HG03521 (cell line): Measurements from ENCODE around the gene TUBD1.
A peak's percentile ranks its signal among the peaks of the same experiment; 100 is the strongest.
"Not testable (repeated sequence)": the region's sequence is repeated elsewhere in the genome, so short reads cannot be mapped to it uniquely, and the experiment has no call there.

Experiments used
- ATAC-seq: cut with Tn5 transposase; IDR thresholded peaks from one replicate; pipeline ENCODE4 v1.9.1; 2021; ENCODE audit warnings: mild to moderate bottlenecking, moderate library complexity; ENCODE audit not compliant: unreplicated experiment

The TUBD1 gene

DNA sequence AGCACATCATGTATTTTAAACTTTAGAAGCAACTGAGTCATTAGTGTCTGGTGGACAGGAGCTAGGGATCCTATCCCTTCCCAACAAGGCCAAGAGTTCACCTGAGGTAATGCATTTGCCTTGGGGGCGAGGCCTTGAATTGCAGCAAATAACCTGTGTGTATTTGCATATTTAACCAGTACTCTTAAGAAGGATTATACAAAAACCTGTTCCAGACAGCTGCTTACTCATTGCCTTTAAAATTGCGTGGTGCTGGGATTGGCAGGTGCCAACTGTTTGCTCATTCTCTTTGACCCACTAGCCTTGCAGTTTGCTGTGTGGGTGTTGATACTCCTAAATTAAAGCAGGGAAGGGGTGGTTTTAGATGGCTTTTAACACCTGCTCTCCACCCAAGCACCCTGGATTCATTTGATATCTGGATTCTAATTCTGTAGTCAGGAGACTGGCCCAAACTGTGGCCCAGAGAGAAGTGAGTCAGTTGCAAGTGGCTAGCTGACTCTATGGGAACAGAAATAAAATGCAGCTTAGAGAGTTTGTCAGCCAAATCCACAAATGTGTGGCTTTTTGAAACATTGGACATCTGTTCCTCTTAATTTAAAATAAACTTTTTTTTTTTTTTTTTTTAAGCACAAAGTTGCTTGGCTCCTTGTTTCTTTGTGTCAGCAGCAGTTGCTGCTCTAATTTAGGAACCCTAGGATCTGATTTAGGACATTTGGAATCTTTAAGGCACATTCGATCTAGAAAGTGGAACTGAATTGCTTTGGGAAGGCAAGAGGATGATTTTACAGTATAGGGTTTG lies 46.9 kb downstream of the TUBD1 start:
- no peak for ATAC-seq

- ATAC-seq = no peak
Measured at GRCh38 chr17:59844884-59845594, 47.7 kb downstream of the TUBD1 start.

DNA sequence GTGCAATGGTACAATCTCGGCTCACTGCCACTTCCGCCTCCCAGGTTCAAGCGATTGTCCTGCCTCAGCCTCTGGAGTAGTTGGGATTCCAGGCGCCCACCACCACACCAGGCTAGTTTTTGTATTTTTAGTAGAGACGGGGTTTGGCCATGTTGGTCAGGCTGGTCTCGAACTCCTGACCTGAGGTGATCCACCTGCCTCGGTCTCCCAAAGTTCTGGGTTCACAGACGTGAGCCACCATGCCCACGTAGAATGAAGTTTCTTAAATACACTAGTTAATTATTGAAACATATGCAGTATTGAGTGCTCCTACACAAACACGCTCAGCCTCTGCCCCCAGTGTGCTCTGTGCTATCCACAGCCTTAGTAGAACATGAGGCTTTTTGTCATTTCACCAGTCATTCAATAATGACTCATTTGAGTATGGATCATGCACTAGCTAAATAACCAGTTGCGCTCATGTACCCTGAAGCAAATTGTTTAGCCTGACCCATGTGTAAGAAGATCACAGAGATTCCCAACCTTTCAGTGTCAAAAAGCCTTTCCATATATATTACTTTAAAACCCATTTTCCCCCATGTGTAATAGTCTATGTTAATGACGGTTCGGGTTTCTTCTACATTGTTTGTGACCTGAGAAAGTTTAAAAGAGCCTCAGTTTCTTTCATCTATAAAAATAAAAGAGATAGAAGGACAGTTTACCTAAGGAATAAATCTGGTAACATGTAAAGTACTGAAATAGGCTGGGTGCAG lies 49.7 kb downstream of the TUBD1 start:
- ATAC-seq = peak; percentile 43

GRCh38 chr17:59841882-59842263 lies 50.9 kb downstream of the TUBD1 start:
- ATAC-seq = not testable (repeated sequence)

DNA sequence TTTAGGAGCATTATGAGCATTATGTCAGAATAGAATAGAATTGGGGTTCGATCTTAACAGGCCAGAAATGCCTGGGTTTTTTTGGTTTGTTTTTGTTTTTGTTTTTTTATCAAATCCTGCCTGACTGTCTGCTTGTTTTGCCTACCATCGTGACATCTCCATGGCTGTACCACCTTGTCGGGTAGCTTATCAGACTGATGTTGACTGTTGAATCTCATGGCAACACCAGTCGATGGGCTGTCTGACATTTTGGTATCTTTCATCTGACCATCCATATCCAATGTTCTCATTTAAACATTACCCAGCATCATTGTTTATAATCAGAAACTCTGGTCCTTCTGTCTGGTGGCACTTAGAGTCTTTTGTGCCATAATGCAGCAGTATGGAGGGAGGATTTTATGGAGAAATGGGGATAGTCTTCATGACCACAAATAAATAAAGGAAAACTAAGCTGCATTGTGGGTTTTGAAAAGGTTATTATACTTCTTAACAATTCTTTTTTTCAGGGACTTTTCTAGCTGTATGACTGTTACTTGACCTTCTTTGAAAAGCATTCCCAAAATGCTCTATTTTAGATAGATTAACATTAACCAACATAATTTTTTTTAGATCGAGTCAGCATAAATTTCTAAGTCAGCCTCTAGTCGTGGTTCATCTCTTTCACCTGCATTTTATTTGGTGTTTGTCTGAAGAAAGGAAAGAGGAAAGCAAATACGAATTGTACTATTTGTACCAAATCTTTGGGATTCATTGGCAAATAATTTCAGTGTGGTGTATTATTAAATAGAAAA lies 51.5 kb downstream of the TUBD1 start:
- not testable (repeated sequence) for ATAC-seq

DNA sequence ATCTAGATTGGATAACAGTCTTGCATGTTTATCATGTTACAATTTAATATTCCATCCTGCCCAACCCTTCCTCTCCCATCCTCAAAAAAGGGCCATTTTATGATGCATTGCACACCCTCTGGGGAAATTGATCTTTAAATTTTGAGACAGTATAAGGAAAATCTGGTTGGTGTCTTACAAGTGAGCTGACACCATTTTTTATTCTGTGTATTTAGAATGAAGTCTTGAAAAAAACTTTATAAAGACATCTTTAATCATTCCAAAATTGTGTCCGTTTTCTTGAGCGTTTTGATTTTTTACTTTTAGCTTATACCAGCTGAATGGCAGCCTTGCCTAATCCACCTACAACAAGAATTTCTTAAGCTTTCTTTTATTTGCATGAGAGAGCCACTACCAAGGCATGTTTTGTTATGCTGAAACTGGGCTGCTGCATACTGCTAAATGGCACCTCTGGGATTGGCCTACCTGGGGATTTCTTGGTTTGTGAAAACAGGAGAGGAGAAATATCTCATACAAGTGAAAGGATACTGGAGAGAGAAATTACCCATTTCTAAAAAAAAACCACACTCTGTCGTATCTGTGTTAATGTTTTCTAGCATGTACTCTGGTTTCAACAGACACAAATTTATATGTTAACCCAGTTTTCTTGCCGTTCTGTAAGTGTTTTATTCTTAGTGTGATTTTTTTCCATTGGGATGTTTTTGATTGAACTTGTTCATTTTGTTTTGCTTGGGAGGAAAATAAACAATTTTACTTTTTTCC lies 52.2 kb downstream of the TUBD1 start:
- ATAC-seq = no peak

GRCh38 chr17:59839651-59840328 lies 53.0 kb downstream of the TUBD1 start:
- no peak for ATAC-seq

DNA sequence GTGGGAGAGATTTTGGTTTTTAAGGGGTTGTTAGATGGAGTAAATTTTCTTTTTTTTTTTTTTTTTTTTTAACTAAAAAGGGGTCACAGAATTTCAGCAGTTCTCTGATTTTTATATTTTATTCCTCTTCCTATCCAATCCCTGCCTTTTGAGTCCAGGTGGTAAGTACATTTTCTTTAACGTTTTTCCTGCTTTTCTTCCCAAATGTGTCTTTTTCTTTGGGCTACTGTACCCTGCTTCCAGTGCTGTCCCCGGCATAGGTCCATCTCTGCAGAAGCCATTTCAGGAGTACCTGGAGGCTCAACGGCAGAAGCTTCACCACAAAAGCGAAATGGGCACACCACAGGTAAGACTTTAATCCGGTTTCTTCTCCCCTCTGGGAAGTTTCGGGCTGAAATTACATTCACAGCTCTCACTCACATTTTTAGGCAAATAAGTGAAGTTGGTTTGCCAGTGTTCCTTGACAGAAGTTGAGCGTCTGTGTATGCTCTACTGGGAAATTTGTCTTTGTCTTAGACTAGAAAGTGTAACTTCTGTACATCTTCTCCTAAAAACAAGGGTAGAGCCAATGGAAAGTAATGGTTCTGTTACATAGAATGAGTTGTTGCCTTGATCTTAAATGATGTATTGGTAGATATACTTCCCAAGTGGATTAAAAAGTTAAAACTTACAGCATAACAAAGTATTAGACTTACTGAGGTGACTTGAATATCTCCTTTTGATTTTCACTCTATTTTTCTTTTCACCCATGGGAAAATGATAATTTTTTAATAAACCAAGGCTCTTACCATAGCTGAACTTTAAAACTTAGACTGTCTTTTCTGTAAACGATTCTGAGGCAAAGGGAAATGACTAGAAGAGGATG lies 54.5 kb downstream of the TUBD1 start:
- ATAC-seq = no peak

DNA sequence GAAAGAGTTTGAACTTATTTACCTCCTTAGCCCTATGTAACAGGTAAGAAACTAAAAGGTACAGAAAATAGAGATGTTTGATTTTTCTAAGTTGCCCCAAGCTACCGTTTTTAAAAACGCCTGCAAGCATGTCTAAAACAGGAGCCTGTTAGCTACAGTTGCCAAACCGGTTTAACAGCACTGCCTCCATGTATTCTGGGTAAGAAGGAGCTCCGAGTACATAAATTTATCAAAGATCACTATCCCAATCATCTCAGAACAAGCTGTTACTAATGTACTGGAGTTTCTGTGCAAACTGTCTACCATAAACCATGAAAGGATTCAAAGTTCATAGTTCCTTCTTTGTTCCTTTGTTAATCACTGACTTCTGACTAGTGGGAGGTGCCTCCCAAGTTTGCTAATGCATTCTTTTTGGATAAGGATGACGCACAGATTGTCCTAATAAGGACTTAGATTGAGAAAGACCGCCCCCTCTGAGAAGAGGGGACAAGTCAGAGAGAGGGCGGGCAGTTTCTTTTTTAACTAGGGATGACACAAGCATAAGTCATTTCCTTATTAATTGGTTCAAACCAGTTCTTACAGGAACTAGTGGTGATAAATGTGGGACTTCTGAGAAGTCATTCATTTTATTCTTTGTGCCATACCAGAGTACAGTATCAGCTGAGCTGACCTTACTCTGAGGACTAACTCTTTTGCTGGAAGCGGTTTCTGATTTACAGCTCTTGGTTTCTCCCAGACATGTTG lies 55.3 kb downstream of the TUBD1 start:
- peak; percentile 74 for ATAC-seq

GRCh38 chr17:59832883-59833379 lies 59.8 kb downstream of the TUBD1 start:
- no peak for ATAC-seq

- ATAC-seq = no peak
Measured at GRCh38 chr17:59830846-59831486, 61.8 kb downstream of the TUBD1 start.

DNA sequence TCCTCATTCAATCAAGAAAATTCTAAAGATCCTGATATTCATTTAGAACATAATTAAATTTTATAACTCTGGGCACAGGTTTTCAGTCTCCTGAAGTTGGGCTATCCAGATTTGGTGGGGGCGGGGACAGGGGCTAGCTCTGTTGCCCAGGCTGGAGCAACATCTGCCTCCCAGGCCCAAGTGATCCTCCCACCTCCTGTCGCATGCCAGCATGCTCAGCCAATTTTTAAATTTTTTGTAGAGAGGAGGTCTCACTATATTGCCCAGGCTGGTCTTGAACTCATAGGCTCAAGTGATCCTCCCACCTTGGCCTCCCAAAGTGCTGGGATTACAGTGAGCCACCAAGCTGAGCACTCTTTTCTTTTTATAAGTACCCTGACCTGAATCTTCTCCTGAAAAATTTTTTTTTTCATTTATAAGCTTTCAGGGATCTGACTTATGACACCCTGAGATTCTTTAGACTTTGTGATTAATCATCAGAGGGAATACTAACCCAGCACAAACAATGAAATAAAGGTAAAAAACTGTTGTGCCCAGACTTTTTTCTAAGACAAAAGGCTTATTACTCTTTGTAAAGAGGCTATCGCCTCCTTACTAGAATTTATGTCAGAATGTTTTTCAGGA lies 62.6 kb downstream of the TUBD1 start:
- ATAC-seq = no peak

DNA sequence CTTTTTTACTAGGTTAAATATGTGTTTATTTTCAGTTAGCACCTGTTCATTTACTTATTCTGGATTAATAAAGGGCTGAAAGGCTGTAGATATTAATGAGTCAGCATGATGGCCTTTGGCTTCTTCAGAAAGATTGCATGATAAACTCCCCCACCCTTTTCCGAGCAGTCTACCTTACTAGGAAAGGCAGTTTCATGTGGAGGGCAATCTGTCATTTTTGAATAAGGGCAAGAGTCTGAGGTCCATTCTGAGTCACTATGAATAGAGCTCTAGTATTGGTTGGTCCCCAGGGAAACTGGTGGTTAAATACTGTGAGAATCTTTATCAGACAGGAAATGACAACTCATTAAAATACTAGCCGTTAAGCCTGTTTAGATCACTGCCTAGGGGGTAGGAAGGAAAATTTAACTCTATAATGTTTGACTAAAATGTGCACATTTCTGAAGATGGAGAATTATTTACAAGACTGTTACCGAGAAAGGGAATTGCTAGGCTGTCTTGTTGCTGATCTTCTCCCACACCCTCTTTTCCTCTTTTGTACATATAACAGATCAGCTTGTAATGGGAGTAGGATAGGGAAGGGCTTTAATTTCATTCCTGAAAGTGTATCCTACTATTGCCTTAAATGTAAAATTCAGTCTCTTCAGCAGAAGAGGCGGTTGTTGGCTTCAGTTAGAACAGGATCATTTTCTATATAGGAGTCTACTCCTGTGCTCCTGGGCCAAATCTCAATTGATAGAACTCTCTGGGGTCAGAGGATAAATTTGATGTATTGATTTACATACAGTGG lies 63.3 kb downstream of the TUBD1 start:
- ATAC-seq = peak; percentile 61

- ATAC-seq = not testable (repeated sequence)
Measured at GRCh38 chr17:59828819-59829216, 63.9 kb downstream of the TUBD1 start.

DNA sequence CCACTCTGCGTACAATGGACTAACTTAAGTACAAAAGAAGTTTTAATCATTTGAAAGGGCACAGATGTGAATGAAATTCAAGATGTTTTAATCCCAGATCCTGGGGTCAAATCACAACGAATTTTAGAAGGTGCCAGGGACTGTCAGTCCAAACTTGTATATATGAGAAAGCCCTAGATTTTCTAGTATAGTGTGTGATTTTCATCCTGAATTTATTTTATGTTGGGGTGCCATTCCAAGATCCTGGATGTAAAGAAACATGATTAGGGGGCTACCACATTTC lies 64.3 kb downstream of the TUBD1 start:
- ATAC-seq = no peak
